NAMALWA (cell line): ENCODE measurements around the gene VAMP4.
"Not testable (repeated sequence)": the region's sequence is repeated elsewhere in the genome, so short reads cannot be mapped to it uniquely, and the experiment has no call there.

ENCODE experiments used
- DNase-seq: peaks from one replicate; pipeline ENCODE4 v3.0.0-alpha.2; 2015; ENCODE audit warnings: low spot score

VAMP4 gene

DNA sequence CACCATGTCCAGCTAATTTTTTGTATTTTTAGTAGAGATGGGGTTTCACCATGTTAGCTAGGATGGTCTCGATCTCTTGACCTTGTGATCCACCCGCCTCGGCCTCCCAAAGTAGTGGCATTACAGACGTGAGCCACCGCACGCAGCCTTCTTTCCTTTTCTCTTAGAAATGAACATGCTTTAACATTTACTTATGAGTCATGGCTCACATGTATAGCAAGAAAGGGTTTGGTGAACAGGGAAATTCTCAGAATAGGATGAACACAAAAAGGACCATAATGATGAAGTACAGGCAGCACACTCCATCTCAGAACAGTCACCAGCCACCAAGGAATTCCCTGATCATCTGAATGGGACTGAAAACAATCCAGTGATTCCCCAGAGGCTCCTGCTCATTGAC, 9.4 kb upstream of the VAMP4 start:
- DNase-seq, result no peak

DNA sequence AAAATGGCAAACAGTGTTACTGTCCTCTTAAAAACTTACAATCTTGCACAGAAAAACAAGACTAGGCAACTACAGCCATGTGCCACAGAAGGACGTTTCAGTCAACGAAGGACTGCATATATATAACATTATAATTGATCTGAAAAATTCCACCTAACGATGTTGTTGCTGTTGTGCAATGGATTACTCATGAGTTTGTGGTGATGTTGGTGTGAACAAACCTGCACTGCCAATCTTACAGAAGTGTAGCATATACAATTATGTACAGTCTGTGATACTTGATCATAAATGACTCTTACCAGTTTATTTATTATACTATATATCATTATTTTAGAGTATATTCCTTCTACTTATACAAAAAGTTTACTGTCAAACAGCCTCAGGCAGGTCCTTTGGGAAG, 6.8 kb upstream of the VAMP4 start:
- no peak for DNase-seq

DNA sequence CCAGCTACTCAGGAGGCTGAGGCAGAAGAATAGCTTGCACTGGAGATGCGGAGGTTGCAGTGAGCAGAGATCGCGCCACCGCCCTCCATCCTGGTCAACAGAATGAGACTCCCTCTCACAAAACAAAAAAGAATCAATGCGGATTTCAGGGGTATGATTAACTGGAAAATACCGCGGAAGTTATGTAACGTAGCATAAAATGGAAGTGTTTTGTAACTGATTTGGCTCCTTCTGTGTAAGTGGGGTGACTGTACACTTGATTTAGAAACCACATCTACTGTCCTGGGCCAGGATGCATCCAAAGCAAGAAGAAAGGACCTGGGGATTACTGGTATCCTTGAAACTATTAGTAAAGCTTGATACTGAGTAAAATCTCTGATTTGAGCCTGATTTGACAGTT, 3.1 kb upstream of the VAMP4 start:
- no peak for DNase-seq

DNA sequence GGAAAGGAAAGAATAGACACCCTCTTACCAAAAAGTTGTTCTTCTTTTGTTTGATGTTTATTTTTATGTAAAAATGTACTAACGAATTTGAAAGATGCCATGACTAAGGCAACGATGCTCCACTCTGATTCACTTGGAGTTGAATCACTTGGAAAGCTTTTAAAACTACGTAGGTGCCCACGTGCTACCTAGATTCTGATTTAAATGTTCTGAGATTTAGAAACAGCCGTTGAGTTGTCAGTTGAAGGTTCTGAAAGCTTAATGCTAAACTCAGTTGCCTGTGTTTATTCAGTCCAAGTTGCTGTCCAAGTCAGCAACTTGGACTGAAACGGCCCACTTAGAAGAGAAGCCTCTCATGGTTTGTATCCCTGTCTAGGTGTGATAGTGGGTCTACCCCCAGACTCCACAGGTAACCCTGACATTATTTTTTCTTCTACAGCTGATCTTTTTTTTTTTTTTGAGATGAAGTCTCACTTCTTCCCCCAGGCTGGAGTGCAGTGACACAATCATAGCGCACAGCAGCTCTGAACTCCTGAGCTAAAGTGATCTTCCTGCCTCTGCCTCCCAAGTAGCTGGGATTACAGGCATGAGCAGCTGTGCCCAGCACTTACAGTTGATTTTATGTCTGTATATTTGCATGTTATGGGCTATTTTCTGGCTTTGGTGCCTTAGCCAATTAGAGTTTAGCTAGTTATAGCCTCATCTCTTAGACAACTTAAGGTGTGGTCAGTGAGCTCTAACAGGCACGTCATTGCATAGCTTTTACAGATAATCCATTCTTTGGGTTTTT, 1.4 kb upstream of the VAMP4 start:
- DNase-seq, result peak; percentile 34

DNA sequence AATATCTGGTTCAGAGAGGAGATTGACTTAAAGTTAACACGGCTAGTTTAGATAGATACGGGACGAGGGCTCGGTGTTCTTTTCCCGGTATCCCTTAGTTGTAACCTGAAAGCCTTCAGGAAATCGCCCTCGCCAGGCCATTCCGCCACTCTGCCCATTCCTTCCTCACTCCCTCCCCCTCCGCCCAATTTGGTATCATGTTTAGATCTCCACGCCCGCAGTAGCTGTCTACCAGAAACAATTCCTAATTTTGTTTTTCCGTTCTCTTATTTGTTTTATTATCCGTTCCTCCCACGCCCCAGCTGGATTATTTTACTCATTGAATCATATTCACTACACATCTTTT, 685 bp upstream of the VAMP4 start:
- DNase-seq, result no peak

DNA sequence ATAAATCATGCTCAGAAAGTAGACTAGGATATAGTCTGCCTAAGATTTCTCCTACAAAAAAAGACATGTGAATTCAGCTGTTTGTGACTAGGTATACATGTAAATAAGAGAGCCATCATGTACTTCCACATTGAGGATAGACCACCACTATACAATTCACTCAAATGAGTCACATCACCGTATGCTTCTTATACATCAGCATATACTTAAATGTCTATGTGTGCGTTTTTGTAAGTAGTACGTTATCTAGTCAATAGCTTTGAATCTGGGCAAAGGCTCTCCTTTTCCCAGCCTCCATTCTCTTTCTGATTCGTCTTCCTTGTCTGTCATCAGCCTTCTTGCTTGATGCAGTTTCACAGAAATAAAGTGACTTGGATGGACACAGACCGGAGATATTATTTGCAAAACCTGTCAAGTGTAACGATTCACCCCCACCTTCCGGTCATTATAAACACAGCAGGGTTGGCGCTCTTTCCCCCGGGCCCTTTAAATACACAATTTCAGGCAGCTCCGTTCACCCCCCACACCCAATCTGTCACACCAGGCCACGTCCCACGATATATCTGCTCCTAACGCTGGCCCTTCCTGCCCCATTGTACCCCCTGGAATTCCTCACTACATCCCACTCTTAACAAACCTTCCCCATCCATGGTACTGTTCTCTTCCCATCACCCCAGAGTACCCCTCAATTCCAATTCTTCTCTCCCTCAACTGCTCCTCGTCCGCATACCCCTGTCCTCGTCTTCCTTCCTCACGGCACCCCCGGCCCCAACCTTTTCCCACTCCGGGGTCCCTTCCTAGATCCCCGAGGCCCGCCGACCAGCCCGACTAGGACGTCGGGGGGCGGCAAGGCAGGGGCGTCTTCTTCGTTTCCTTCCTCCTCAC, 636 bp downstream of the VAMP4 start:
- DNase-seq, result peak; percentile 82

DNA sequence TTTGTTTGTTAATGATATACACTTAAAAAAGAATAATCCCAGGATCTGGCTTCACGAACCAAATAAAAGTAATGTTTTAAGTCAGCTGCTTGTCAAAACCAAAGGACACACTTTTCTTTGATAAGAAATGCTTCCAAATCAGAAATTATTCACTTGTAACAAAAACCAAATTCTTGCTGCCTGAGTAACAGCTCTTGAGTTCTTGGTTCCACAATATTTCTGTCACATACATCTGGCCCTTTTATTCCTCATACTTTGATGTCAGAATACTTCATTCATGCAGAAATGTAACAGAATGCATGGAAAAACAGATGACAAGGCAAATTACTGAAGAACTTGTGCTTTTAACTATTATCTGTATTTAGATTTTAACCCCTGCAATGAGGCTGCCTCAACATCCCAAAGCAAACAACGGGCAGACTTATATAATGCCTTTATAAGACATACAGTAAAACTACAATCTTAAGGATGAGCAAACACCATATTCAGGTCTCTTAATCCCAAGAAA, 1.5 kb downstream of the VAMP4 start:
- DNase-seq, result no peak

DNA sequence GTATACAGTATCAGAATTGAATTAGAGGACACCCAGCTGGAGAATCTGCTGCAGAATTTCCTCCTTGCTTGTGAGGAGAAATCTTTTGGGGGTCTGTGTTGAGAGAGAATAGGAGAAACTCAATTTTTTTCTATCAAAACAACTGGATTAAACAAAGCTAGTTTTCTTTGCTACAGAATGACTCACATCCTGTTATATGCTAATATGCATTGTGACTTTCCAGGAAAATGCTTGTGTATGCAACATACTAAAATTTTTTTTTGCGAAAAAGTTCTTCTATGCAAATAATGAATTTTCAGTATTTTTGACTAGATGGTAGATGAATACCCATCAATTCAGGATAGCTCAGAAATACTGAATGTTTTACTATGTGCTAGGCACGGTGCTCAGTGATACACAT, 2.2 kb downstream of the VAMP4 start:
- DNase-seq, result no peak

DNA sequence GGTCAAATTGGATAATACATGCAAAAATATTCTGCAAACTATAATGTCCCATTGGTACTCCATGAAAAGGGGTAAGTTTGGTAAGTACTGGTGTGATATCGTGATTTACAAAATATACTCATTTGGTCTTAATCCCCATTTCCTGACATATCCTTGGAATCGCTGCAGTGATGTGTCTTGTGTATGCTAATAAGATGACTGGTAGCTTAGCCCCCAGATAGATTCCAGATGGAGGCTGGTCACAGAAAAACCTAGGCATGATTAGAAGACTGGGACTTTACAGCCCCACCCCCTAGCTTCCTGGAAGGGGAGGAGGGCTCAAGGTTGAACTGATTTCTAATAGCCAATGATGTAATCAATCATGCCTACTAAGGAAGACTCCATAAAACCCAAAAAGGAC, 3.0 kb downstream of the VAMP4 start:
- no peak for DNase-seq

DNA sequence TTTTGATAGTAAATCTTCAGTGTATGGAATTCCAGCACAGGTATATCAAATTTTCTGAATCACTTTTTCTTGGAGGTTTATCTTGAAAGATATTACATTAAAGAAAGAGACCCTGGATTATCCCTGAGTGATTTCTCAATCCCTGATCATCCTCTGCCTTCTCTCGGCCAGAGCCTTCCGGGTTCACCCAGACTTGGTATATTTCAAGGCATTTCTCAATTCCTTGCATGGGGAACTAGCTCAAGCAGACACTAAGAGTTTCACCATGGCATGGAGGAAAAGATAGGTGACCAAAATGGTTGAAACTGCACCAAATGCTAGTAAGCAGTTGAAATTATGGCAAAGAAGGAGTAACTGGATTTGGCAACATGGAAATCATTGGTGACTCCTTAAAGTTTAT, 5.7 kb downstream of the VAMP4 start:
- no peak for DNase-seq

DNA sequence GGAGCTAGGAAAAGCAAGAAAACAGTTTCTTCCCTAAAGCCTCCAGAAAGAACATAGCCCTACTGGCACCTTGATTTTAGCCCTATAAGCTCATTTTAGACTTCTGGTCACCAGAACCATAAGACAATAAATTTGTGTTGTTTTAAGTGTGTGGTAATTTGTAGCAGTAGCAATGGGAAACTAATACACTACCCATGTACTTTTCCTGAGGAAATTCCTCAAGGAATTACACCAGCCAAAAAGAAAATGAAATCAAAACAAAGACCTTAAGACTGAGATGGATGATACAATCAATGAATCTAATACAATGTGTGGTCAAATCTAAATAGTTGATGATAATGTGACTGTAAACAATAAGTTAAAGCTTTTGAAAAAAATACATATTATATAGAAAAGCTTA, 11.8 kb downstream of the VAMP4 start:
- DNase-seq, result no peak

DNA sequence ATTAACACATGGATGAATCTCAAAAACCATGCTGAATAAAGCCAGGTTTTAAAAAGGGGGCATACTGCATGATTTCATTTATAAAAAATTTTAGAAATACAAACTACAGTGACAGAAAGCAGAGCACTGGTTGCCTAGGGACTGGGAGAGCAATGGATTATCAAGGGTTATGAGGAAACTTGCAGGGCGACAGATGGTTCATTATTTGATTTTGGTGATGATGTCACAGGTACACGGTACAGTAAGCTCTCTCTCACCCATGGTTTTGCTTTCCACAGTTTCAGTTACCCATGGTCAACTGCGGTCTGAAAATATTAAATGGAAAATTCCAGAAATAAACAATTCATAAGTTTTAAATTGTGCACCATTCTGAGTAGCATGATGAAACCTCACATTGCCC, 14.1 kb downstream of the VAMP4 start:
- no peak for DNase-seq

DNA sequence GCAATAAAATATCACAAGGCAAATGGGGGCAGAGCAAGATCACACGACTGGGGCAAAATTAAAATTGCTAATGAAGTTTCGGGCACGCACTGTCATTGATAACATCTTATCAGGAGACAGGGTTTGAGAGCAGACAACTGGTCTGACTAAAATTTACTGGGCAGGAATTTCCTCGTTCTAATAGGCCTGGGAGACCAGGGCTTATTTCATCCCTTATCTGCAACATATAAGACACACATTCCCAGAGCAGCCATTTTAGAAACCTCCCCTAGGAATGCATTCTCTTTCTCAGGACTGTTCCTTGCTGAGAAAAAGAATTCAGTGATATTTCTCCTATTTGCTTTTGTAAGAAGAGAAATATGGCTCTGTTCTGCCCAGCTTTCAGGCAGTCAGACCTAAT, 18.7 kb downstream of the VAMP4 start:
- DNase-seq, result not testable (repeated sequence)

DNA sequence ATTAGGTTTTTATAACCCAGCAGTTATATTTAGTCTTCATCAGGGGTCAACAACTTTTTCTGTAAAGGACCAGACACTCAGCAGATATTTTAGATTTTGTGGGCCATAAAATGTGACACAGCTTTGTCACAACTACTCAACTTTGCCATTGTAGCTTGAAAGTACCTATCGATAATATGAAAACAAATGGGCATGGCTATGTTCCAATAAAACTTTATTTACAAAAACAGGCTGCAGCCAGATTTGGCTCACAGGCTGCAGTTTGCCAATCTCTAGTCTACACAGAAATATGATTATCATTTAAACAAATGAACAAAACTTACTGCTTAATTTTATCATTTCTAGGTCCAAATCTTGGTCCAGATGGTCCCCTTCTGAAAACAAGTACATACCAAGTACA, 23.0 kb downstream of the VAMP4 start:
- DNase-seq, result no peak

DNA sequence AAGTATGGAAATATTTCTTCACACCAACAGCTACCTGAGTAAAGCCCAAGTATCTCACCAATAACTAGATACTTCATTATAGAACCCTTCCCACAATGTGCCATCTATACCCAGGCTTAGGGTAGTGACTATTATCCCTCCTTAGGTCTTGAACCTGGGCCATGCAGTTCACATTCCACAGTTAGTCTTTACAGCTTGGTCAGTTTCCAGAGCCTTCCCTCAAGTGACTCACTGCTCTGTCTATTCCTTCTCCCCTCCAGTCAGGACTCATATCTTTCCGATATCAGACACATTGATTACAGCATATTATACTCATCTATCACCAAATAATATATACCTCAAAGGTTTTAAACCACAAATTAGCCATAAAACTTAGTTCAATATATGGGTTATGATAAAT, 23.6 kb downstream of the VAMP4 start:
- no peak for DNase-seq

DNA sequence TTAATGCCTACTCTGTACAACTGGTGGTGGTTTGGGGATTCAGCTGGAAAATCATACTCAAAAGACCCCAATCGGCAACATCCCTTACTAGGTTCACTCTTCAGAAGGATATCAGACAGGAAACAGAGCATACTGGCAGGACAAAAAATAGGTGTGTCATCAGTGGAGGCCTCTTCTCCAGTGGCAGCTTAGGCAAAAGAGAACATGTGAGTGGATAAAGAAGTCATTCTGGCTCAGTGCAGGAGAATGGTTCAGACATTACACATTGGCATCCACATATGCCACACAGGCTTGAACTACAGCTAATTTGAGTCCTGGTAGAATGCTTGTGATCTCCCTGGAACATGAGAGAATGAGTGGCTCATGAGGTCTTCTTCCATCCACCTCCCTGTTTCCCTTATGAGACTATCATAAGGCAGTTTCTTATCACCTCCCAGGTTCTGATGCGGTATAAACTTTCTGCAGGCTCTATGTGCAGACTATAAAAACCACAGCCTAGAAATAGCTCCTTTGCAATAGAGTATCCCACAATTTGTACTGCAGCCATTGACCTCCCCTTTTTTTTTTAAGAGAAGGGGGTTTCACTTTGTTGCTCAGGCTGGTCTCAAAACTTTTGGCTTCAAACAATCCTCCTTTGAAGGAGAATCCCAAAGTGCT, 24.7 kb downstream of the VAMP4 start:
- no peak for DNase-seq

DNA sequence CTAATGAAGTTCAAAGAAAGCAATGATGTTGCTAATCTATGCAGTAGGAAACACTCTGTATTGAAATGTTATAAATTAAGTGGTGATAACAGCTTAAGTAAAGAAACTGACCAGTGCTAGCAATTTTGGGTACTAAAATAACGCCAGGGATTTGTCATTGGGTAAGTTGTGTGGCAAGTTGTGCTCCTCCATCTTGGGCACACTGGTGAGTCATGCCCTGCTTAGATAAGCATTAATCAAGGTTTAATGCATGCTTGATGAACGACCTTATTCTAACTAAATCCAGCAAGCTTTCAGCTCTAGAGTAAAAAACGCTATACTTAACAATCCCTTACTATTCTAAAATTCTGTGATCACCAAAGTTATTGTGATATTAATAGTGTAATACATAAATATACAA, 25.2 kb downstream of the VAMP4 start:
- DNase-seq, result no peak

DNA sequence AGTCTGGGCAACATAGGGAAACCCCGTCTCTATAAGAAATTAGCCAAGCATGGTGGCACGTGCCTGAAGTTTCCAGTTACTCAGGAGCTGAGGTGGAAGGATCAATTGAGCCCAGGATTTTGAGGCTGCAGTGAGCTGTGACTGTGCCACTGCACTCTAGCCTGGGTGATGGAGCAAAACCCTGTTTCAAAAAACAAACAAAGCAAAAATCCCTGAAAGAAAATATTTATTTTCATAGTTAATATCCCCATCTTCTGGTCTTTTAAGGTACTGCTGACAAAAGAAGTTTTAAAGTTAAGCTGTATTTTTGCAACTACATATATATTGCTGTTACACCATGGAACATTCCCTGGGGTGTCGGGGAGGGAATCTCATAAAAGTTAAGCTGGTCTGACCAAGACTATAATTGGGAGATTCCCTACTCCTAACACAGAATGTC, 26.0 kb downstream of the VAMP4 start:
- peak; percentile 59 for DNase-seq

DNA sequence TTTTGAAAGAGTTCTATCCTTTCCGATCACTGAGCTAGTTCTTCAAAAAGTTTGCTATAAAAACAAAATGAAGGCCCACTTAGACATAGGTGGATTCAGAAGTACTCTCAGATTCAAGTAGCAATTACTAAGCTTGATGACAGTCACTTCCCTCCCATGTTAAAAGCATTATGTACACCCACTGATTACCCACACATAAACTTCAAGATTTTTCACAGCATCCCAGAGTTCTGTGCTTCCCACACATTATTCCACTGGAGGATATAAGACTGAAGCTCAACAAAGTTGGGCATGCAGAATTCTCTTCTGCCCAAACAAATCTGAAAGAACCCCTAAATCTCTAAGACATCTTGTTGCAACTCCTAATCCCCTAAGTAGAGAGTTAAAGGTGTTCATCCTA, 29.5 kb downstream of the VAMP4 start:
- DNase-seq, result no peak

DNA sequence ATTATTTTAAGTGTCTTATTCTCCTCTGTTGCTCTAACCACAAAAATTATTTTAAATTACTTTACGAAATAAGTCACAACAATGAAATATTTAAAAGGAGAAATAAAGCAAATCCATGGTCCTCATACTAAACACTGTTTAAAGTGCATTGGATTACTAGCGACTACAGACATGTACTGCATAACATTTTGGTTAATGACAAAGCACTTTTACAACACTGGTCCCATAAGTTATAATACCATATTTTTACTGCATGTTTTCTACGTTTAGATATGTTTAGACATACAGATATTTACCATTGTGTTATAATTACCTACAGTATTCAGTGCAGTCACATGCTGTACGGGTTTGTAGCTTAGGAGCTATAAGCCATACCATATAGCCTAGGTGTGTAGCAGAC, 30.2 kb downstream of the VAMP4 start:
- DNase-seq, result no peak

DNA sequence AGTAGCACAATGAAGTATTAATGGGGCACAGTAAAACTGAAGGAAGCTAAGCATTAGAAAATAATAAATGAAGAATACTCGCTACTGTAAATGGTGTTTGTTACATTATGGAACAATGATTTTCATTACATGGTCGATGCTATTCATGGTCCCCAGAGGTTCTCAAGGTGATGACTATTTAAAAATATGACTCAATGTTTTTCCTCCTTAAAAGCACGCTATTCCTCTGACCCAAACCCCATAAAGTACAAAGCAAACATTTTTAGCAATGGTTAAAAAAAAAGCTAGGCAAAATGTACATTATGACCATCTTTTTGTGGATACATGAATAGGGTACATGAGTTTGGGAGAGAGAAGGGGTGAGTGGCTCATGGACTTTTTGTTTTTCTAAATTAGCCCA, 34.3 kb downstream of the VAMP4 start:
- DNase-seq, result no peak

DNA sequence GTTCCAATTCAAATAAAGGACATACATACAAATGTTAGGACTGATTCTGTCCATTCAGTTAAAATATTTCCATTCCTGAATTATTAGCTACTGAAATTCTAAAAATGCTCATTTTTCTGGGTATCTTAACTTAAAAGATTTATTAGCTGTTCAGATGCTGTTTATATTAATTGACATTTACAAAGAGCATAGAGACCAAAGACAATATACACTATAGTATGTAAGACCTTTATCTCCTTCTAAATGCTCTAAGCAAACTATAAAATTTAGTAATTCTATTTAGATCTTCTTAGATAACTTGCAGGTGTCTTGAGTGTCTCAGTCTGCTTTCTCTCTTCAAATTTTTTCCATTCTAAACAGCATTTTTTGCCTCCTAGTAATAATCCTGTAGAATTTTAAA, 39.3 kb downstream of the VAMP4 start:
- no peak for DNase-seq

DNA sequence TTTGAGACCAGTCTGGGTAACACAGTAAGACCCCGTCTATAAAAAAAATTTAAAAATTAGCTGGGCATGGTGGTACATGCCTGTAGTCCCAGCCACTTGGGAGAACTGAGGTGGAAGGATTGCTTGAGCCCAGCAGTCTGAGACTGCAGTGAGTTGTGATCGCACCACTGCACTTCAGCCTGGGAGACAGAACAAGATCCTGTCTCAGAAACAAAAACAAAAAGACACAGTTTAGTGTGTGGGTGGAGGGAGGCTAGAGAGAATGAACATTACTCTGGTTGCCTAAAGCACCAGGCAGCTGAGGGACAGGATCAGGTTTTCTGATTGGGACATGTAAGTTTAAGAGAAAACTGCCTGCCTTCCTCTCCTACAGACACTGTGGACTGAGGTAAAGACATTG, 42.3 kb downstream of the VAMP4 start:
- no peak for DNase-seq
